HG02840 (cell line): Measurements from ENCODE around the gene A1BG.
A peak's percentile ranks its signal among the peaks of the same experiment; 100 is the strongest.
"Not testable (repeated sequence)": the region's sequence is repeated elsewhere in the genome, so short reads cannot be mapped to it uniquely, and the experiment has no call there.

Experiments used
- ATAC-seq: cut with Tn5 transposase; IDR thresholded peaks from one replicate; pipeline ENCODE4 v1.9.1; 2021; ENCODE audit warnings: mild to moderate bottlenecking, moderate library complexity, moderate number of reproducible peaks; ENCODE audit not compliant: unreplicated experiment, low FRiP score

A1BG gene

DNA sequence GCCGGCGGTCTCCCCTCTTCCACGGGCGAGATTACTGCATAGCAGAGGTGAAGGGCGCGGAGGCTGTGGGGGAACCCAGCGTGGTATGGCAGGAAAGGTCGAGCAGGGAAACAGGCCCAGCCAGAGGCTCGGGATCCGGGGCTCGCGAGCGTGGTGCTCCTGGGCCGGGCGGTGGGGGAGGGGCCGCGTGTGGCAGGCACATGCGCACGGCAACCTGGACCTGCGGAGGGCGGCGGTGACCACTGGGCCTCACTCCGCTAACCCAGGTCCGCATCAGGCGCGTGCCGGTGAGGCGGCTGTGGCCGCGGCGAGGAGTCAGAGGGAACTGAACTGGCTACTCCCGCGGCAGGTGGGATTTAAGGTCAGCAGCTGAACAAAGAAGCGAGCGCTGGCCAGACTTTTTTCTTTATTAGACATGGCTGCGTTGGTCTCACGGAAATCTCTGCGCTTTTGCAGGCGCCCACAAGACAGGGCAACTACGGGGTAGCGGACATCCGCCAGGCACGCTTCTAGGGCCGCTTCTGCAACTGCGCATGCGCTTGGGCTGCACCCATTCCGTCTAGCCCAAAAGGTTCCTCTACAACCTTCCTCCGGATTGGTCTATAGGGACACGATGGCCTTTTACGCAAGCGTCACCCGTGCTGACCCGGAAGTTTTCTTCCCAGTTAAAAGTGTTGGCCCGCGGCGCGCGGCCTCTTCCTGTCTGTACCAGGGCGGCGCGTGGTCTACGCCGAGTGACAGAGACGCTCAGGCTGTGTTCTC is 33.5 kb upstream of the A1BG start, which contains the start of gene RPS5:
Gene RPS5, plus strand, starts transcription at position 694 of the 762 bp plus-strand sequence. CDS start 869 bp downstream, outside the sequence.
- peak; percentile 86 for ATAC-seq

DNA sequence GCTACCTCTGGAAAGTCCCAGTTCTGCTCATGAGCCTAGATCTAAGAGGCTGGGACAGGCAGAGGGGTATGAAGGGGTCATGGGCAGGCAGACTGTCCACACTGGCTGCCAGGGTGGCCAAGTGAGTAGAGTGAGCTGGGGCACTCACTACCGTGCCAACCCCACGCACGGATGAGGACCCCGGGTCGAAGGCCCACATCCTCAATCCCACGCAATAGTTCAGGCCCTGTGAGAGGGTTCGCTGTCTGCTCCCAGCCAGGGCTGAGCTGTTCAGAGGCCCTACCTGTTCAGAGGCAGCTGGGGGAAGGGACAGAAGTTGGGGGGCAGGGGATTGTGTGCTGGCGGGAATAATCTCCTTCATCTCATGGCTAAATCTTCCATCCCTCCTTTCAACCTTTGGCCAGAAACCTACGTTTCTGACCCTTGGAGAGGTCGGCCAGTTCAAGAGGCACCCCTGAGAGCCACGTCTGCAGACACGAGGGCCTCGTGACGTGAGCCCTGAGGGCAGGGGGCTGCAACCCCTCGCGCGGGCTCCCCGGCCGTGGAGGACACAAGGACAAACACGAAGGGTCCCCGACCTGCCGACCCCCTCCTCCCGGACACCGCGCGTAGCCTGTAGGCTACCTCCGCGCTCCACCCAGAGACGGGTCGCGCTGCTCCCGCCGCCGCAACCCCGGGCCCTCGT is 32.7 kb upstream of the A1BG start:
- peak; percentile 6 for ATAC-seq

DNA sequence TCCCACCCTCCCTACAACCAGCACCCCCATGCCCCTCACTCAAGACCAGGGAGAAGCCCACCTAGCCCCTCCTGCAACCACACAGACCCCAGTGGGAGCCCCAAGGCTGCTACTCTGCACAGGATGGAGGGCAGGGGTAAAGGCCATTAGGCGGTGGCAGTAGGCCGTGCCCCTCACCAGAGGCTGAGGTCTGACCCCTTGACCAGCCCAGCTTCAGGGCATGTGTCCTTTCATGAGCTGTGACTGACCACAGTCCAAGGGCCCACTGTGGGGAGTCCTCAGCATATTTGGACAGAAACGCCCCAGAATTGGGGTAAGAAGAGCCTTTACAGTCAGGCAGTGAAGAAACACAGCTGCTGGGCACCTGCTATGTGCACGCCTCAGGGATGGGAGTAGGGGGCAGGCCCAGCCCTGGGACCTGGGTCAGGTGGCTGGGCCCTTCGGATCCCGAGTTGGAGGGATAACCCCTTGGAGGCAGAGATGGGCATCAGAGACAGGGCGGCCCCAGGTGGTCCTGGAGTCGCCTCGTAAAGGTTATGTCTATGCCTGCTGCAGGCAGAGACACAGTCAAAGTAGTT is 32.1 kb upstream of the A1BG start:
- no peak for ATAC-seq

DNA sequence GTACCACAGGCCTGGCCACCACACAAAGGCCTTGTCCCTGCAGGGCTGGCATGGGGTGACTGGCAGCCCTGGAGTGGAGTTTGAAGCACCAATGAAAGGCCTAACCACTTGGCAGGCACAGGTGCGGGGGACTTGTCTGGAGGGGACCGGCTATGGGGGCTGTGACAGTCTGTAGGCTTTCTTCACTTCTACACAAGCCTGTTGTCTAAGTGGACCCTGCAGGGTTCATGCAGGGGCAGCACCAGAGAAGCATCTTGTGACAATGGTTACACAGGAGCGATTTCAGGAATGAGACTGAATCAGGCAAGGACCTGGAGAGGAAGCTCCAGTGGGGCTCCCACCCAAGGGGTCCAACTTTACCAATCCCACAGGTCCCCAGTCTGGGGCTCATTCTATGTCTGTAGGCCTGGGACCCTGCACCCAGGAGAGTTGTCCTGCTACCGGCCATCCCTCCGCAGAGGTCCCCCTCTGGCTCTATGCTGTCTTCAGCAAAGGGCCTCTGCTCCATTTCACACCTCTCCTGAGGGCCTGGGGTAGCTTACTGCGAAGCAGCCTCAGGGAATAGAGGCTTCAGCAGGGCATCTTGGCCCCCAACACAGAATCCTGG is 29.8 kb upstream of the A1BG start:
- no peak for ATAC-seq

DNA sequence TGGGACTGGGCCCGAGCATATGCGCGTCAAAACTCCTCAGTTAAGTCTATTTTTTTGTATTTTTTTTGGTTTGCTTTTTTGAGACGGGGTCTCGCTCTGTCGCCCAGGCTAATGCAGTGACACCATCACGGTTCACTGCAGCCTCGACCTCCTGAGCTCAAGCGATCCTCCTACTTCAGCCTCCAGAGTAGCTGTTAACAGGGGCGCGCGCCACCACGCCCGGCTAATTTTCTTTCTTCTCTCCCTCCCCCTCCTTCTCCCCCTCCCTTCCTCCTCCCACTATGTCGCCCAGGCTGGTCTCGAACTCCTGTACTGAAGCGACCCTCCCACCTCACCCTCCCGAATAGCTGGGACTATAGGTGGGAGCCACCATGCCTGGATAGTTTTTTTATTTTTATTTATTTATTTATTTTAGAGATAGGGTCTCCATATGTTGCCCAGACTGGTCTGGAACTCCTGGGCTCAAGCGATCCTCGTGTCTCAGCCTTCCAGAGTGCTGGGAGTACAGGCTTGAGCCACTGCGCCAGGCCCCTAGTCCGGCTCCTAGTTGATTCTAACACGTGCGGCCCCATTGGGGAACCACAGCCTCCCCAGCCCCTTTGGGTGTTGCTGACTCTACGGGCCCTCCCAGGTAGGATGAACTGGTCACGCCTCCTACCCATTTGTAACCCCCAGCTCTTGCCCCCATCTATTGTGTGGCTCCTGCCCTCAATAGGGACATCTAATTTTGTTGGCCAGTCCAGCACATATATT is 28.3 kb upstream of the A1BG start:
- ATAC-seq: no peak

DNA sequence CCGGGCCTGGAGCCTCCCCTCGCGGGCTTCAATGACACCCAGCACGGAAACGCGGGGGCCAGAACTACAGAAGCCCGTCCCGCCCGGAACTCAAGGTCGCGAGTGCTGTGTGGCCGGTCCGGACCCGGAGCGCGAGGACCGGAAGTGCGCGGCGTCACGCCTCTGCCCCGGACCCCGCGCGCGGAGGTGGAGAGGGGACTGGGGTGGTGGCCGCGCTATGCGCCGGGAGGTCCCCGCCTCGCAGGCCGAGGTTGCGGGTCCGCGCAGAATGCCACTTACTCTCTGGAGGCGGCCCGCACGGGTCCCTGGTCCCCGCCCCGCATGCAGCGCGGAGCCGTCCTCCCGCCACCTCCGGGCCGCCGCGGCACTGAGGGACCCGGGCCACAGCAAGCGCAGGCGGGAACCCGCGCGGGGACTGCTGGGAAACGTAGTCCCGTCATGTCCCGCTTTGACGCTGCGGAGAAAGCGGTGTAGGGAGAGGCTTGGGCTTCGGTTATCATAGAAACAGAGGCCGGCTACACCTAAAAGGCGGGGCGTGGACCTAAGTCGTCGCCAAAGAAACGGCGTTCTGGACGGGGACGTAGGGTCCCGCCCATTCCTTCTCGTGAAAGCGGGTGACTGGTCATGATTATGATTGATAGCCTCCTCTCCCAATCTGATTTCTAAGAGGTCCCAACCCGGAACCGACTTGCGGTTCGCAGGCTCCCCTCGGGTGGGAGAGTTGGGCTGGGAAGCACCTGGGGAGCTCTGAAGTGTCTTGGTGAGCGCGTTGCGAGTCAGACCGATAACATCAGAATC is 27.6 kb upstream of the A1BG start, which contains the start of gene ZNF837:
Gene ZNF837, minus strand, starts transcription at position 369 of the 798 bp plus-strand sequence. CDS start 11,698 bp downstream, outside the sequence.
- ATAC-seq: peak; percentile 84

DNA sequence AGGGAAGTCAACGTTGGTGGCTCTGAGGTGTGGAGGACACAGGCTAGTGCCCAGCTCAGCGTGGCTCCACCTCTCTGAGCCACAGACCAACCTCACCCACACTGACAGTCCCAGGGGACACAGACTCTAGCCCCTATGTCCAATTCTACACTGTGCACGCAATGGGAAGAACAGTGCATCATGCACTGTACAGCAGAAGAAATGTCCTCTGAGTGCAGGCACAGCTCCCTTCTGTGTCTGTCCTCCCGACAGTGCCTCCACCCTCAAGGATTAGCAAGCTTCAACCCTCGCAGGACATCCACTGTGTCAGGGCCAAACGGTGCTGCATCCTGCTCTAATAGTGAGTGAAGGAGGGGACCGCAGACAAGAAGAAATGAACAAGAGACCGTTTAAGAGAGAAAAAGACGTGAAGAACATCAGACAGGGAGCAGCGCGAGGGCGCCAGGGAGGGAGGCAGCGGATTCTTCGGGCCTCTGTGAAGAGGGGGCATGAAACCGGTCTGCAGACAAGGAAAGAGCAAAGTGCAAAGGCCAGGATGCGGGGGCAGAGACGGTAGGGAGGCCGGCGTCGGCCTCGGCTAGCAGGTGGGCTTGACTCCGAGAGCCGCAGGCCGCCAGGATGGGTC is 26.9 kb upstream of the A1BG start:
- ATAC-seq: no peak

DNA sequence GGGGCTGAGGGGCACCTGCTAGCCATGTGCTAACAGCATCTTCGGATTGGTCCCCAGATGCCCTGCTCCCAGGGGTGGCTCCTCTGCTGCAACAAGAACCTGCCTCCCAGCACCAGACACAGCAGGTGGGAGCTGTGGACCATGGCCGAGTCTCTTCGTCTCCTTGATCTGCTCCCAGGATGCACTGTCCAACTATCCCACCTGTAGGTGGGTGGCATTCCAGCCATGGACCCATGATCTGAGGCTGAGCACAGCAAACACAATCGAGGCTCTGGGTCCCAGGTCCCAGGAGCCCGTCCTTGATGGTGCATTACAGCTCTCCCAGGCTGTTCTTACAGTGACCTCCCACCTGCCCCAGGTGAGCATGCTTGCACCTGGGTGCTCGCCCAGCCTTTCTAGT is 26.0 kb upstream of the A1BG start:
- ATAC-seq: no peak

DNA sequence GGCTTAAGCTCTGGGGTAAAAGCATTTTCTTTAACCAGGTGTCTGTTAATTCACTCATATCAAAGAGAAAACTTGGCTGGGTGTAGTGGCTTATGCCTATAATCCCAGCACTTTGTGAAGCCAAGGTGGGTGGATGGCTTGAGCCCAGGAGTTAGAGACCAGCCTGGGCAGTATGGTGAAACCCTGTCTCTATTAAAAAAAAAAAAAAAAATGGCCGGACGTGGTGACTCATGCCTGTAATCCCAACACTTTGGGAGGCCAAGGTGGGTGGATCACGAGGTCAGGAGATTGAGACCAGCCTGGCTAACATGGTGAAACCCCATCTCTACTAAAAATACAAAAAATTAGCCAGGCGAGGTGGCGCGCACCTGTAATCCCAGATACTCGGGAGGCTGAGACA is 23.4 kb upstream of the A1BG start:
- ATAC-seq: not testable (repeated sequence)

DNA sequence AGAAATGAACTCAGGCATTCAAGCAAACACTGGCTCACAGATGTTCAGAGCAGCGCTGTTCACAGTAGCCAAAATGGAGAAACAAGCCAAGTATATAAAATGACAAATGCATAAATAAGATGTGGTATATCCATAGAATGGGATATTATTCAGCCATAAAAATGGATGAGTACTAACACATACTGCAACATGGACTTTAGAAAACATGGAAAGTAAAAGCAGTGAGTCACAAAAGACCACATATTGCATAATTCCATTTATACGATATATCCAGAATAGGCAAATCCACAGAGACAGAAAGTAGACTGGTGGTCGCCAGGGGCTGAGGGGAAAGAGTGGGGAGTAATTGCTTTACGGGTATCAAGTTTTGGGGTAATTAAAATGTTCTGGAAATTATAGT is 20.9 kb upstream of the A1BG start:
- ATAC-seq: no peak

DNA sequence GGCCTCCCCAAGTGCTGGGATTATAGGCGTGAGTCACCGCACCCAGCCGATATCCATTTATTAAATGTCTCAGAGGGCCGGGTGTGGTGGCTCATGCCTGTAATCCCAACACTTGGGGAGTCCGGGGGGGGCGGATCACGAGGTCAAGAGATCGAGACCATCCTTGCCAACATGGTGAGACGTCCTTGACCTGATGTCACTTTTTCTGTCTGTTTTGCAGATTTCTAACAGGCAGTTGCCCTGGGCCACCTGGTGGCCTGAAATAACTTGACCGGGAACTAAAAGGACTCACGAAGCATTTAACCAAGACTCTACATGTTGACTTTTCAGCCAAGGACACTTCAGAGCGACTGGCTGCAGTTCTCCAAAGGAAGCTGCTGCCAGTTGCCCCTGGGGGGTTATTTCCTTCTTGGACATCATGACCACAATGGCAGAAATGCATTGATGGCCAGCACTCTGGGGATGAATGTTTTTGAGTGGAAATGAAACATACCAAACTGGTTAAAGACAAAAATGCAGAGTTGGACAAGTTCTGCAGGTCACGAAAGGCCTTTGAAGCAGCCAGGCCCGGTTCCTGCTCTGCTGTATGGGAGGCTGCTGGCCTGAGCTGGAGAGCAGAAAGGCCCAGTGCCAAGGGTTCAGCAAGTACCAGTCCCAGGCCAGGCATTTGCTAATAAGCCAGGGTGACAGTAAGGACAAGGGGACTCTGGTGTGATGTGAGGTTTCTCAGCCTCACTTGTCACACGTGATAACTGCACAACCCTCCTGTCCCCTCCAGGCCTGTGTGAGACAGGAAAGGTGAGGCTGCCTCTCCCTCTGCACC is 19.2 kb upstream of the A1BG start:
- ATAC-seq: no peak

DNA sequence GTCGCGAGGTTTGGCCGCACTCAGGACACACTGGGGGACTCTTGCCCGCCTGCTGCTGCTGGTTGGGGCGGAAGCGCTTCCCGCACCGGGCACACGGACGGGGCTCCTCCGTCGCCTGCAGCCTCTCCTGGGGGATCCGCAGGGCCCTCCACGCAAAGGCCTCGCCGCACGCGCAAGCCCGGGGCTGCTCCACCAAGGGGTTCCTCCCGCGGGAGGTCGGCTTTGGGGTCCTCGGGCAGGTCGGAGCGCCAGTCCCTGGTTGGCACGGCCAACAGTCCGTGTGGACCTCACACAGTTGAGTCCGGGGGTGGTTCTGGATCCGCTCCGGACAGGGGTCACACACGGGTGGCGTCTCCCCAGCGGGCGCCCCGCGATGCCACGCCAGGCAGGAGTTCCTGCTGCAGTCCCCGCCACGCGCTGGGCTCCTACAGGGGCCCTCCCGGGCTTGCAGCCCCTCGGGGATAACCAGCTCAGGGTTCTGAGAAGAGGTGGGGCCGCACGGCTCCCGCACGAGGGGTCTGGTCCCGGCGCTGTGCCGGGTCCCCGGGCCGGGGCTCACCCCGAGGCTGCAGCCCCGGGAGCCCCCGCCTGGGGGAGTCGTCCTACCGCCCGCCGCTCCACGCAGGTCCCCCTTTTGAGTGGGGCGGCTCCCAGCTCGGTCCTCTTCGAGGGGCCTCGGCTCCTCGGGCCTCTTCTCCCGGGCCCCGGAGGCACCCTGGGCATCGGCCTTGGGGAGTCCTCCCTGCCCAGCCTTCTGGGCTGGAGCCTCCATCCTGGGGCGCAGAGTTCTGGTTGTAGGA is 15.5 kb upstream of the A1BG start:
- no peak for ATAC-seq

DNA sequence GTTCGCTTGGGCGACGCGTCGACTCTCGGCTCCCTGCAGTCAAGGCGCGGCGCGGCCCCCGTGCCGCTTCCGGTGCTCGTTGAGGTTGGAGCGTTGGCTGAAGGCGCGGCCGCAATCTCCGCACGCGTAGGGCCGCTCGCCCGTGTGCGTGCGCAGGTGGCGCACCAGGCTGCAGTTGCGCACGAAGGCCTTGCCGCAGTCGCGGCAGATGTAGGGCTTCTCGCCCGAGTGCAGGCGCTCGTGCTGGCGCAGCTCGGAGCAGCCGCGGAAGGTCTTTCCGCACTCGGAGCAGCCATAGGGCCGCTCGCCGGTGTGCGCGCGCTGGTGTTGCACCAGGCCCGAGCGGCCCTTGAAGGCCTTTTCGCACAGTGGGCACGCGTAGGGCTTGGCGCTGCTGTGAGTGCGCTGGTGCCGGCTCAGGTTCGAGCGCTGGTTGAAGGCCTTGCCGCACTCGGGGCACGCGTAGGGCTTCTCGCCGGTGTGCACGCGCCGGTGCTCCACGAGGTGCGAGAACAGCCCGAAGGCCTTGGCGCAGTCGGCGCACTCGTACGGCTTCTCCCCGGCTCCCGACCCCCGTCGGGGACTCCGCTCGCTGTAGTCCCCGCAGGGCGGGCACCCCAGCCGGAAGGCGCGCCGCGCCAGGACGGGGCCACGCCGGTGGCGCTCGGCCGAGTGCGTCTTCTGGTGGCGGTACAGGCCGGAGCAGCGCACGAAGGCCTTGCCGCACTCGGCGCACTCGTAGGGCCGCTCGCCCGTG is 14.6 kb upstream of the A1BG start:
- no peak for ATAC-seq

DNA sequence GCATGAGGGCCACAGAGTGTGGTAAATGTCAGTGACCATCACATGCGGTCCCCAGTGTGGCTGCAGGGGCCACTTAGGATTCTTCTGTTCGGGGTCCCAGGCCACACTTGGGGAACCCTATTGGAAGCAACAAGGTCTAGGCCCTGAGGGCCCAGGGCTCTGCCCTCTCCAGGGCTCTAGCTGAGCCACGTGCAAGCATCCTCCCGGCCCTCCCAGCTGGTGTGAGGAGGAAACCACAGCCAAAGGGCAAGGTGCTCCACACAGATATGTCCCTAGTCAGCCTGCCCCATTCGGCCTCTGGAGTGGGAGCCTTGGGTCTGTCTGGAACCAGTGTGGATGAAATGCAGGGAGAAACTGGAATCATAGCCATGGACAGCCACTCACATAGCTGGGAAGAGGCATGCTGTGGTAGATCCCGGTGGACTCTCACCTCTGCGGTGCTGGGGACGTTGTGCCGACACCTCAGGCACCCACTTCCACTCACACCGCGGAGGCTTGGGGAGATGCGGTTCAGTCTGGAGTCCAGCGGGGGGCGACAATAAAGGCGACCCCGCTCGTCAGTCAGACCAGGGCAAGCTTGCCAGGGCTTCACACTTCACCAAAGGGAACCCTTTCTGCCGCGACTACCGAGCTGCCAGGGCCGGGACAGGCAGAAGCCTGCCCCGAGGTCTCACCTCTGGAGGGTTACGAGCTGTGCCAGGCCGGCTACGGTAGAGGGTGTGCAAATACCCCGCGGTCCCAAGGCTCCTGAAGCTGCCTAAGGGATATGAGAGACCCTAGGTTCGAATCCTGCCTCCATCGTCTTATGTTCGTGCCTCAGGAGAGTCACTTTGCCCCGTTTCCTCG is 13.5 kb upstream of the A1BG start:
- no peak for ATAC-seq

DNA sequence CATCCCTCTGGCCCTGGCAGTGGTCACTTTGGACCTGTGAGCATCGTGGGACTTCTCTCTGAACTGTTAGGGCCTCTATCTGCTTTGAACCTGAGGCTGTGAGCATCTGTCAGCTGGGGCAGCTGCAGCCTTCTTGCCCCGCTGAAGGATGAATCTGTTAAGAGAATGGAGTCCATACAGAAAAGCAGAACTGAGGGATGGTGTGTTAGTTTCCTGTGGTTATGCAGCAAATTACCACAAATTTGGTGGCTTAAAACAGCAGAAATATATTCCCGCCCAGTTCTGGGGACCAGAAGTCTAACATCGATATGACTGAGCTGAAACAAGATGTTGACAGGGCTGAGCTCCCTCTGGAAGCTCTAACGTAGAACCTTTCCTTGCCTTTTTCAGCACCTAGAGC is 10.9 kb upstream of the A1BG start:
- ATAC-seq: no peak
